MM.1S (cell line): ENCODE results near the gene DHRSX.

ENCODE experiments used
- EZH2 ChIP-seq: fragments of 300-600 bp; sonication (generic); optimal IDR thresholded peaks from 2 replicates; pipeline ENCODE3; 2017; ENCODE audit warnings: low read depth, mild to moderate bottlenecking, antibody characterized with exemption, low read length, mixed read lengths
- EZH2phosphoT487 ChIP-seq: fragments of 300-600 bp; sonication (generic); IDR thresholded peaks from 2 replicates; pipeline ENCODE4 v1.6.1; 2018; ENCODE audit warnings: antibody characterized with exemption, low read length
- TF ChIP-seq, protein P1 (sequence below): fragments of 300-600 bp; sonication (generic); IDR thresholded peaks from 2 replicates; pipeline ENCODE4 v1.5.1; 2016; ENCODE audit warnings: antibody characterized with exemption, low read length, mixed read lengths

- TF ChIP-seq, protein P1, sequence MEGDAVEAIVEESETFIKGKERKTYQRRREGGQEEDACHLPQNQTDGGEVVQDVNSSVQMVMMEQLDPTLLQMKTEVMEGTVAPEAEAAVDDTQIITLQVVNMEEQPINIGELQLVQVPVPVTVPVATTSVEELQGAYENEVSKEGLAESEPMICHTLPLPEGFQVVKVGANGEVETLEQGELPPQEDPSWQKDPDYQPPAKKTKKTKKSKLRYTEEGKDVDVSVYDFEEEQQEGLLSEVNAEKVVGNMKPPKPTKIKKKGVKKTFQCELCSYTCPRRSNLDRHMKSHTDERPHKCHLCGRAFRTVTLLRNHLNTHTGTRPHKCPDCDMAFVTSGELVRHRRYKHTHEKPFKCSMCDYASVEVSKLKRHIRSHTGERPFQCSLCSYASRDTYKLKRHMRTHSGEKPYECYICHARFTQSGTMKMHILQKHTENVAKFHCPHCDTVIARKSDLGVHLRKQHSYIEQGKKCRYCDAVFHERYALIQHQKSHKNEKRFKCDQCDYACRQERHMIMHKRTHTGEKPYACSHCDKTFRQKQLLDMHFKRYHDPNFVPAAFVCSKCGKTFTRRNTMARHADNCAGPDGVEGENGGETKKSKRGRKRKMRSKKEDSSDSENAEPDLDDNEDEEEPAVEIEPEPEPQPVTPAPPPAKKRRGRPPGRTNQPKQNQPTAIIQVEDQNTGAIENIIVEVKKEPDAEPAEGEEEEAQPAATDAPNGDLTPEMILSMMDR = no peak
- no peak for TF ChIP-seq EZH2phosphoT487
- no peak for TF ChIP-seq EZH2
Observed at GRCh38 chrX:2266445-2267349, 234.1 kb downstream of the DHRSX start.
